Fibroblast of lung (primary cell): ENCODE results near the gene SFTA2. TPM values are rescaled to one million over a fixed set of nuclear protein-coding genes. Genes with fewer than 3 reads are reported as not detected.

ENCODE experiments used
- DNase-seq, 2 donors: peaks; one replicate each; pipeline versions ENCODE4 v3.0.0 to v3.0.0-alpha.2; 2010; ENCODE audit warnings: low read depth in 2 of 2
- H2AFZ ChIP-seq: 2 replicates; pipeline ENCODE4 v1.5.1; 2012; ENCODE audit warnings: low read length, control low read depth, inconsistent platforms
- H3K27ac ChIP-seq: 2 replicates; pipeline ENCODE4 v1.5.1; 2011; ENCODE audit warnings: low read length, control low read depth; ENCODE audit not compliant: insufficient read depth
- H3K27me3 ChIP-seq: 2 replicates; pipeline ENCODE4 v1.5.1; 2011; ENCODE audit warnings: mild to moderate bottlenecking, low read length; ENCODE audit not compliant: control insufficient read depth, insufficient read depth
- H3K36me3 ChIP-seq: 2 replicates; pipeline ENCODE4 v1.5.1; 2011; ENCODE audit warnings: low read length; ENCODE audit not compliant: control insufficient read depth, insufficient read depth
- H3K4me1 ChIP-seq: 2 replicates; pipeline ENCODE4 v1.5.1; 2011; ENCODE audit warnings: low read length; ENCODE audit not compliant: control insufficient read depth, insufficient read depth; ENCODE audit errors: extremely low read depth
- H3K4me2 ChIP-seq: 2 replicates; pipeline ENCODE4 v1.5.1; 2011; ENCODE audit warnings: low read length, control low read depth; ENCODE audit not compliant: insufficient read depth; ENCODE audit errors: extremely low read depth
- H3K4me3 ChIP-seq, 4 experiments: fragments of 200-600 bp in 1 of 4; sonication (generic) in 1 of 4; replicated peaks in 1 of 4; 2 replicates each; pipeline ENCODE4 v1.5.1; 2011 to 2016; ENCODE audit warnings: low read length in 4 of 4, low read depth in 3 of 4, mild to moderate bottlenecking in 3 of 4, control low read depth in 2 of 4, inconsistent platforms in 1 of 4, mixed read lengths in 1 of 4; ENCODE audit not compliant: insufficient read depth in 1 of 4; ENCODE audit errors: control extremely low read depth in 1 of 4
- H3K79me2 ChIP-seq: 2 replicates; pipeline ENCODE4 v1.5.1; 2012; ENCODE audit warnings: mild to moderate bottlenecking, low read length, inconsistent platforms; ENCODE audit not compliant: control insufficient read depth, insufficient read depth
- H3K9ac ChIP-seq: 2 replicates; pipeline ENCODE4 v1.5.1; 2011; ENCODE audit warnings: mild to moderate bottlenecking, low read length, control low read depth; ENCODE audit not compliant: insufficient read depth
- H3K9me3 ChIP-seq: 2 replicates; pipeline ENCODE4 v1.5.1; 2012; ENCODE audit warnings: low read depth, low read length; ENCODE audit not compliant: control insufficient read depth, insufficient read depth
- H4K20me1 ChIP-seq: 2 replicates; pipeline ENCODE4 v1.5.1; 2011; ENCODE audit warnings: low read length; ENCODE audit not compliant: control insufficient read depth, insufficient read depth; ENCODE audit errors: extremely low read depth
- EZH2 ChIP-seq: IDR thresholded peaks from 2 replicates; pipeline ENCODE4 v1.5.1; 2012; ENCODE audit warnings: low read length, control low read depth, mild to moderate bottlenecking; ENCODE audit errors: missing control alignments
- polyA plus RNA-seq, 2 donors: library from polyadenylated mRNA; depleted of rRNA in 1 of 2; stranded (reverse) in 1 of 2; unstranded in 1 of 2; fragments of >200 nt; gene quantifications; 2 replicates each; pipeline ENCODE4 v1.2.1, GENCODE V29; 2011 to 2012; ENCODE audit warnings: missing spikeins in 1 of 2
- total RNA-seq: library from RNA; depleted of rRNA; stranded (reverse); fragments of >200 nt; gene quantifications from 2 replicates; pipeline ENCODE4 v1.2.1, GENCODE V29; 2014
- TF ChIP-seq, protein P1 (sequence below), 2 donors: IDR thresholded peaks in 1 of 2; conservative IDR thresholded peaks in 1 of 2; 1 replicate in 1 of 2; 2 replicates in 1 of 2; pipeline ENCODE4 v1.5.1; 2011 to 2012; ENCODE audit warnings: low read length in 2 of 2, control low read depth in 1 of 2, inconsistent platforms in 1 of 2, low read depth in 1 of 2, mild to moderate bottlenecking in 1 of 2

SFTA2 gene
- total and polyA plus RNA-seq, 2 donors (not counting 1 experiment from before 2014, with no cell fraction given), result not detected

GRCh38 chr6:30901436-30901835 lies 30.5 kb downstream of the SFTA2 start:
- Histone ChIP-seq H3K4me1 (no peaks in the 10 kb centered on the region), H3K4me2 (no peak overlapping the region), H3K79me2 (no peaks in the 10 kb centered on the region), H3K4me3 (no peak overlapping the region), H4K20me1 (no peaks in the 10 kb centered on the region), H3K9ac (no peak overlapping the region), H3K27ac (no peak overlapping the region), H3K27me3 (no peaks in the 10 kb centered on the region), H2AFZ (no peak overlapping the region), H3K36me3 (peaks cover 1% of the 10 kb centered on the region), H3K9me3 (no peaks in the 10 kb centered on the region)
- DNase-seq, result no peak
- TF ChIP-seq EZH2, result no peak
- TF ChIP-seq, protein P1, sequence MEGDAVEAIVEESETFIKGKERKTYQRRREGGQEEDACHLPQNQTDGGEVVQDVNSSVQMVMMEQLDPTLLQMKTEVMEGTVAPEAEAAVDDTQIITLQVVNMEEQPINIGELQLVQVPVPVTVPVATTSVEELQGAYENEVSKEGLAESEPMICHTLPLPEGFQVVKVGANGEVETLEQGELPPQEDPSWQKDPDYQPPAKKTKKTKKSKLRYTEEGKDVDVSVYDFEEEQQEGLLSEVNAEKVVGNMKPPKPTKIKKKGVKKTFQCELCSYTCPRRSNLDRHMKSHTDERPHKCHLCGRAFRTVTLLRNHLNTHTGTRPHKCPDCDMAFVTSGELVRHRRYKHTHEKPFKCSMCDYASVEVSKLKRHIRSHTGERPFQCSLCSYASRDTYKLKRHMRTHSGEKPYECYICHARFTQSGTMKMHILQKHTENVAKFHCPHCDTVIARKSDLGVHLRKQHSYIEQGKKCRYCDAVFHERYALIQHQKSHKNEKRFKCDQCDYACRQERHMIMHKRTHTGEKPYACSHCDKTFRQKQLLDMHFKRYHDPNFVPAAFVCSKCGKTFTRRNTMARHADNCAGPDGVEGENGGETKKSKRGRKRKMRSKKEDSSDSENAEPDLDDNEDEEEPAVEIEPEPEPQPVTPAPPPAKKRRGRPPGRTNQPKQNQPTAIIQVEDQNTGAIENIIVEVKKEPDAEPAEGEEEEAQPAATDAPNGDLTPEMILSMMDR (conservative IDR thresholded peaks at IDR 0.05 in 1 of 2, IDR thresholded peaks at IDR 0.05 in 1 of 2; ENCODE audit: low read depth in 1 of 2, low read length in 2 of 2), result no peak

DNA sequence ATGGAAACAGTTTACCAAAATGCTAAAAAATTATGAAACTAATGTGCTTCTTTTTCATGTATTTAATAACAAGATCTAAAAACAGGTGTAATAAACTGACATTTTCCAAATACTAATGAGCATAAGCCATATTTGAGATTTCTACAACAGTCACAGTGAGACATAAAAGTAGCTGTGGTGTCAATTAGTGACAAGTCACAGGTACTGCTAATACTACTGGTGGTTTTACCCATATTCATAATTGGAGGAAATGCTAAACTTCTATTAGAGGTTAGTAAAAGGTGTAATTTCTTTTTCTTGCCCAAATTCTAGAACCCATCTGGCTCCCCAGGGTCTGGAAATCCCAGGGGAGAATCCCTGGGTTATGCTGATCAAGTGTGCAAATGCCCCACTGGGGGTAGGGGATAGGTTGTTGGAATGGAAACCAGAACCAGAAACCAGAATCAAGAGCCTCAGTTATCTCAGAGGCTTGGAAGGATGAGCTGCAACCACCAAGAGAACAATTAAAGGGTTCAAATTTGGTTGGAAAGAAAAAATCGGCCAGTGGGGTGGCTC lies 31.0 kb downstream of the SFTA2 start:
- Histone ChIP-seq H3K36me3 (peaks cover 1% of the 10 kb centered on the region), H3K4me1 (no peaks in the 10 kb centered on the region), H4K20me1 (no peaks in the 10 kb centered on the region), H2AFZ (no peak overlapping the region), H3K4me2 (no peak overlapping the region), H3K79me2 (no peaks in the 10 kb centered on the region), H3K9me3 (no peaks in the 10 kb centered on the region), H3K9ac (no peak overlapping the region), H3K27me3 (no peaks in the 10 kb centered on the region), H3K27ac (no peak overlapping the region), H3K4me3 (no peak overlapping the region)
- TF ChIP-seq, protein P1 (conservative IDR thresholded peaks at IDR 0.05 in 1 of 2, IDR thresholded peaks at IDR 0.05 in 1 of 2; ENCODE audit: low read depth in 1 of 2, low read length in 2 of 2), result no peak
- no peak for TF ChIP-seq EZH2
- DNase-seq, result no peak

DNA sequence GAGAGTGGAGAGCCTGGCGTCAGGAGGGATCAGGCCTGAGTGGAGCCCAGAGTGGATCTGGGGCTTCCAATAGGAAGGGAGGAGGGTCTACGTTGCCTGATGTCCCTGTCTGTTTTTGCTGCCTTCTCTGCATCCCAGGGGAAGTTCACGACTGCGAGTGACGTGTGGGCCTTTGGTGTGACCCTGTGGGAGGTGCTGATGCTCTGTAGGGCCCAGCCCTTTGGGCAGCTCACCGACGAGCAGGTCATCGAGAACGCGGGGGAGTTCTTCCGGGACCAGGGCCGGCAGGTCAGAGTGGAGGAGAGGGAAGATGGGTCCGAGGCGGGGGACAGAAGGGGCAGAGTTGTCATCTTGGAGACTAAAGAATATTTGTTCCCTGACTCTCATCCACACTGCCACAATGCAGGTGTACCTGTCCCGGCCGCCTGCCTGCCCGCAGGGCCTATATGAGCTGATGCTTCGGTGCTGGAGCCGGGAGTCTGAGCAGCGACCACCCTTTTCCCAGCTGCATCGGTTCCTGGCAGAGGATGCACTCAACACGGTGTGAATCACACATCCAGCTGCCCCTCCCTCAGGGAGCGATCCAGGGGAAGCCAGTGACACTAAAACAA lies 33.1 kb downstream of the SFTA2 start:
- no peaks in the 10 kb centered on the region for H4K20me1 ChIP-seq
- no peak overlapping the region for H2AFZ ChIP-seq
- no peak overlapping the region for H3K4me3 ChIP-seq
- TF ChIP-seq EZH2, result no peak
- TF ChIP-seq, protein P1 (conservative IDR thresholded peaks at IDR 0.05 in 1 of 2, IDR thresholded peaks at IDR 0.05 in 1 of 2; ENCODE audit: low read depth in 1 of 2, low read length in 2 of 2), result no peak
- no peak for DNase-seq
- H3K36me3 ChIP-seq, result peaks cover 3% of the 10 kb centered on the region
- no peaks in the 10 kb centered on the region for H3K27me3 ChIP-seq
- no peaks in the 10 kb centered on the region for H3K9me3 ChIP-seq
- H3K4me2 ChIP-seq, result no peak overlapping the region
- H3K9ac ChIP-seq, result no peak overlapping the region
- no peak overlapping the region for H3K27ac ChIP-seq
- H3K79me2 ChIP-seq, result no peaks in the 10 kb centered on the region
- H3K4me1 ChIP-seq, result no peaks in the 10 kb centered on the region
